ENCODE data around the gene CYB561D1.

GRCh38 chr1:109484519-109484975 lies 9.3 kb upstream of the CYB561D1 start:
- TF ChIP-seq CTCF (IDR thresholded peaks at IDR 0.05; ENCODE audit: low read depth, low read length, poor library complexity, severe bottlenecking) = no peak
- TF ChIP-seq EZH2phosphoT487 (IDR thresholded peaks at IDR 0.05; ENCODE audit: borderline replicate concordance, low read length) = no peak

Data from DOHH2 (cell line).